ENCODE data around the gene METTL3.

METTL3 gene

DNA sequence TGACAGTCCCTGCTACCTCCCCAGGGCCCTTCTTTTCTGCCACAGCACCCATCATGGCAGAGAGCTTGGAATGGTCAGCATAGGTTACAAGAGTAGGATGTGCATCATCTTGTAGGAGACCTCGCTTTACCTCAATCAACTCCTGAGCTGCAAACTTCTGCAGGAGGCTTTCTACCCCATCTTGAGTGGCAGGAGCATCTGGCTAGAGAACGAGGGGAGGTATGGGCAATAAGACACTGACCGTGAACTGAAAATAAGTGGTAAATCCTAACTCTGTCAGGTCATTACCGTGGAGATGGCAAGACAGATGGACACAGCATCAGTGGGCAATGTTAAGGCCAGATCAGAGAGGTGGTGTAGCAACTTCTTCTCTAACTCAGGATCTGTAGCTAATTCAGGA is 7.8 kb downstream of the METTL3 start:
- DNase-seq (ENCODE audit: low spot score) (no peak), ATAC-seq (ENCODE audit: low read depth) (no peak)
- peaks cover 98% of the 10 kb centered on the region for H3K36me3 ChIP-seq (ENCODE audit: low read depth)
- H3K27me3 ChIP-seq (ENCODE audit: insufficient read depth, poor library complexity, severe bottlenecking) = no peaks in the 10 kb centered on the region
- H3K4me1 ChIP-seq (ENCODE audit: insufficient read depth, poor library complexity, severe bottlenecking) = no peaks in the 10 kb centered on the region
- no peak overlapping the region for H3K4me3 ChIP-seq (ENCODE audit: severe bottlenecking)
- TF ChIP-seq CTCF (IDR thresholded peaks at IDR 0.05; ENCODE audit: poor library complexity, severe bottlenecking) = no peak
- no peaks in the 10 kb centered on the region for H3K9me3 ChIP-seq (ENCODE audit: severe bottlenecking)
- no peak overlapping the region for H3K27ac ChIP-seq (ENCODE audit: poor library complexity, severe bottlenecking)

- Histone ChIP-seq H3K27me3 (ENCODE audit: insufficient read depth, poor library complexity, severe bottlenecking) (no peaks in the 10 kb centered on the region), H3K4me3 (ENCODE audit: severe bottlenecking) (no peak overlapping the region), H3K27ac (ENCODE audit: poor library complexity, severe bottlenecking) (no peak overlapping the region), H3K9me3 (ENCODE audit: severe bottlenecking) (no peaks in the 10 kb centered on the region), H3K36me3 (ENCODE audit: low read depth) (peaks cover 98% of the 10 kb centered on the region), H3K4me1 (ENCODE audit: insufficient read depth, poor library complexity, severe bottlenecking) (no peaks in the 10 kb centered on the region)
- no peak for DNase-seq (ENCODE audit: low spot score)
- ATAC-seq (ENCODE audit: low read depth) = no peak
- TF ChIP-seq CTCF (IDR thresholded peaks at IDR 0.05; ENCODE audit: poor library complexity, severe bottlenecking) = no peak
Observed at GRCh38 chr14:21501568-21501967, 9.6 kb downstream of the METTL3 start.

GRCh38 chr14:21498540-21499526 is 12.3 kb downstream of the METTL3 start:
- ATAC-seq (ENCODE audit: low read depth) (peak; percentile 69), DNase-seq (ENCODE audit: low spot score) (no peak)
- Histone ChIP-seq H3K27me3 (ENCODE audit: insufficient read depth, poor library complexity, severe bottlenecking) (no peaks in the 10 kb centered on the region), H3K9me3 (ENCODE audit: severe bottlenecking) (no peaks in the 10 kb centered on the region), H3K4me1 (ENCODE audit: insufficient read depth, poor library complexity, severe bottlenecking) (no peaks in the 10 kb centered on the region), H3K36me3 (ENCODE audit: low read depth) (peaks cover 97% of the 10 kb centered on the region), H3K4me3 (ENCODE audit: severe bottlenecking) (no peak overlapping the region), H3K27ac (ENCODE audit: poor library complexity, severe bottlenecking) (no peak overlapping the region)
- TF ChIP-seq CTCF (IDR thresholded peaks at IDR 0.05; ENCODE audit: poor library complexity, severe bottlenecking) = peak; percentile 84

DNA sequence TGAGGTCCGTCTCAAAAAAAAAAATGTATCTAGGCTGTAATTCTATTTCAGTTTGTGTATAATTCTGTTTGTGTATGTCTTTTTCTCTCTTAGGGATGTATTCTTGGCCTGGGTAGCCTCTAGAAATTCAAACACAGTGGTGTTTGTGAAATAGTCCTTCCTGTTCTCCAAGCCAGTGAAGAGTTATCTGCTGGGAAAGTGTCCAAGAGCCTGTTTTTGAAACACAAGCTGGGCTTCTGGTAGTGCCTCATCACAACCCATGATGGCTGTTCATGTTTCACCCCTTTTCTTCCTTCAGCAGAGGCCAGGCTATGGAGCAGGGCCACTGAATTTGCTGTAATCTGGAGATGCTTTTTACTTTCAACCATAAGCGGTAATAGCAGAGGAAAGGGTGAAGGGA is 14.7 kb downstream of the METTL3 start:
- H3K4me3 ChIP-seq (ENCODE audit: severe bottlenecking) = no peak overlapping the region
- peaks cover 95% of the 10 kb centered on the region for H3K36me3 ChIP-seq (ENCODE audit: low read depth)
- no peaks in the 10 kb centered on the region for H3K9me3 ChIP-seq (ENCODE audit: severe bottlenecking)
- no peak overlapping the region for H3K27ac ChIP-seq (ENCODE audit: poor library complexity, severe bottlenecking)
- ATAC-seq (ENCODE audit: low read depth) (no peak), DNase-seq (ENCODE audit: low spot score) (no peak)
- no peaks in the 10 kb centered on the region for H3K27me3 ChIP-seq (ENCODE audit: insufficient read depth, poor library complexity, severe bottlenecking)
- TF ChIP-seq CTCF (IDR thresholded peaks at IDR 0.05; ENCODE audit: poor library complexity, severe bottlenecking) = no peak
- H3K4me1 ChIP-seq (ENCODE audit: insufficient read depth, poor library complexity, severe bottlenecking) = no peaks in the 10 kb centered on the region

All from RWPE2 (cell line).